HS-27A (cell line): ENCODE data around the gene PRAC1.

ENCODE experiments used
- DNase-seq: peaks from one replicate; pipeline ENCODE4 v3.0.0-alpha.2; 2012; ENCODE audit warnings: low read depth, missing footprints

PRAC1 gene

DNA sequence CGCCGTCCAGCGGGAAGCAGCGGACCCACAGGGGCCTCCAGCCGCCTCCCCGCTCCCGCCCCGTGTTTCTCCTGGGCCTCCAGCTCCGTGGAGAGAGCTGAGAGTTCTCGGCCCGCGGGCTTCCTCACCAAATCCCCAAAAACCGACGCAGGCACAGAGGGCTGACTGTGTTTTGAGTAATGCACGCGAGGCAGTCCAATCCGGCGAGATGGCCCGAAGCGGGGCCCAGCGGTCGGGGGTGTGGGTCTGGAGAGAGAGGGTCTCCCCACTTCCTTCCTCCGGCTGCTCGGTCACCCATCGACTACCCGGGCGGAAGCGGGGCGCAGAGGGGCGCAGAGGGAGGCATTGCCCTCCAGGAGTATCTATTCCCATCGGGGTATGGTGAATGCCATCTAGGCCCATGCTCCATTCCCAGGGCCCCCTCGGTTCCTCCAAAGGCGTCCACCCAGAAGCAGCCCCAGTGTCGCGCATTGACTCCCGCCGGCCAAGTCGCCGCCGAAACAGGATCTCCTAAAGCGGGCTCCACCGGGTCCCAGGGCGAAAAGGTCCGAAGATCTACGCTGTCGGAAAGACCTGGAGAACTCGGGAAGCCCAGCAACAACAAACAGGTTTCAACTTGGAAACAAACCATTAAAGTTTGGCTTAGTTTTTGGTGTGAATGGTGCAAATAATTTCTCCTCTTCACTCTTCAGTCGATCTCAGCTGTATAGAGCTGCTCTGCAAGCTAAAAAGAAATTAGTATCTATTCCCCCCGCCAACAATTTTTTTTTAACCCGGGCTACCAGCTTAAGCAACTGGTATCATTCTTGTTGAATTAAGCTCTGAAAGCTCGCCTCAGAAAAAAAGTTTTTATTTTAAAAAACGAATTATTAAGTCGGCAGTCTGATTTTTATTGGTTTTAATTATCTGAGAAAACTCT lies 25.4 kb upstream of the PRAC1 start:
- no peak for DNase-seq

DNA sequence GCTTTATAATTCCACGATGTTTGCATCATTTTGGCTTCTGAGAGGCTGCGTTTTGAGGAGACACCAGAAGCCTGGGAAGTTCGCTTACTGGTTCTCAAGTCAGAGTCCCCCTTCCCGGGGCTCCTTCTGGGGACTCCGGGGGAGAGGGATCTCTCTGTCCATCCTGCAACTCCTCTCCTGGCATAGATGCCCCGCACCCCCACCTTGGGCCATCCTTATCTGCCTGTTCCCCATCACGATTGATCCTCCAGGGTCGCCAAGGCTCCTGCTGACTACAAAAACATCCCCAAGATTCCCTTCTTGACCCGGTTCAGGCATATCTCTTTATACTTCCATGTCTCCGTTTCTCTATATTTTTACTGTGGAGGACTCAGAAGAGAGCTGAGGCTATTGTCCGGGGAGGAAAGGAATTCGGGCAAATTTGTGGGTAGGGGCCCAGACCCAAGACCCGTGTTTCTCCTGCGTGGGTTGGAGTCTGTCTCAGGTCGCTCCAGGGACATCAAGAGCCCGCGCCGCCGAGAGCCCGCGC lies 24.7 kb upstream of the PRAC1 start:
- no peak for DNase-seq

DNA sequence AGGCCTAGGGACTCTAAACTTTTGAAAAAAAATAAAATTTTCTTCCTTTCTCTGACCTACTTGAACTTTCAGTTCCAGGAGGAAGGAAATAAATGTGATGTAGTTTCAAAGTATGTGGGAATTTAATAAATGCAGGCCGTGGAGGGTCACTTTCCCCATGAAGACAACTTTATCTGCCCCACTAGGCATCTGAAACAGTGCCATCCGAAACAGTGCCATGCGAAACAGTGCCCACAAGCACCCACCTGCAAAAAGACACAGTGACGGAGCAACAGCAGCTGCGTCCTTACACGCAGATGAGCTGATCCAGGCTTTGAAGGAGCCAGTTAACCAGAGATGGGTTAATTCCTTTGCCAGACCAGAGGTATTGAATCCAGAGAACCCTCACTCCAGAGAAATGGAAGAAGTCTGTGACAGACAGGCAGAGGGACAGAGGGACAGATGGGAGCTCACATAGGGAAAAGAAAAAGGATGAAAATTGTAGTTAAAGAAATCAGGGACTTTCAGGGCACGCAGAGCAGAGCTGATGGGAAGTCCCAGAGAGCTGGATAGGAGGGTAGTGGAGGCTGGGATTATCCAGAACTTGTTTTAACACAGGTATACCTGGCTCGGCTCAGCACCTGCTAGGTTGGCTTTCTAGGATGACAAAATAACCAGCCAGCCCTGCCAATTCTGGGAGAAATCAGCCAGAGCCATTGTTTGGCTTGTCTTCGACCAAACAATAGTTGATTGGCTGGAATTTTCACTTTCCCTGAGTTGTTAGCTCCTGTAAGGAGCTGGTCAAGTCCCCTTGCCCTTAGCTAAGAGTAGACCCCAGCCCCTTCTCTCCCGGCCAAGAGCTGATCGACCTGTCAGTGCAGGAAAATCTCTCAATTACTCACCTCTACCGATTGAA lies 23.3 kb upstream of the PRAC1 start:
- no peak for DNase-seq

DNA sequence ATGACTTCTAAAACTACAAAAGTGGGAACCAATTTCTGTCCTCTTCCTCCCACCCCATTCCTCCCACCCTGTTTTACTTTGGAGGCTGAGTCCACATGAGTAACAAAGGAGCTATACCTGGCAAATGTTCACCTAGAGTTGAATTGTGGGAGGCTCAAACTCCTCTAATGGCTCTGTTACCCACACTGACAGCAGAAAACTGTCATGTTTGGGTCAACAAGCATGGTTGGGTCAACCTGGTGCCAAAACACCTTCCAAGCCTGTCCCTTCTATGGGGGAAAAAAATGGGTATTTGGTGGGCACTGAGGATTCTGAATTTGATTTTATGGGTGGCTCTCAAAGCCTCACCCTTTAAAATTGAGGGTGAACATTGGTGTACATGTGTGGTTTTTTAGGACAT lies 18.2 kb upstream of the PRAC1 start:
- no peak for DNase-seq

DNA sequence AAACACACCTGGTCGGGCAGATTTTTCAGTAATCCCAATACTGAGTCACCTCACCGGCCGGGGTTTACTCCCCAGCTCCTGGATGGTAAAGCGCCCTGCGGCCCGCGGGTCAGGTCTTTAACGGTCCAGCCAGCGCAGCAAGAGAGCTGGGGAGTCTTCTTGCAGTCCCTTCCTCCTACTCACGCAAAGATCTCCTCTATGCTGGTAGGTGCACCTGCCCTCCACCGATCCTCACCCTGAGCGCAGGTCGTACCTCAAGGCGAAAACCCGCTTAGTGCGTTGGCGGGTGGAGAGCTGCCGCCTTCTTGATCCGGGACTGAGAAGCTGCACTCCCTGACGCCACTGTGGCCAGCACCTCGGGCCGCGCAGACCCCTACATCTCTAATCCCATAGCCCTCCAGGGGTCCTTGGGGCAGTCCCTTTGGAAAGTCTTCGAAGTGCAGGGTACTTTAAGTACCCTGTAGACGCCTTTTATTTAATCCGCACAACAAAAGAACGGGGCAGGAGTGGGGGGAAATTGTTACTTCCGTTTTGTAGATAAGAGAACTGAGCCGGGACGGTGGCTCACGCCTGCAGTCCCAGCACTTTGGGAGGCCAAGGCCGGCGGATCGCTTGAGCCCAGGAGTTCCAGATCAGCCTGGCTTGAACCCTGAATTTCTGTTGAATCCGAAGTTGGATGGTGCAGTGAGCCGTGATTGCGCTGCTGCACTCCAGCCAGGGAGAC lies 16.6 kb upstream of the PRAC1 start:
- no peak for DNase-seq

DNA sequence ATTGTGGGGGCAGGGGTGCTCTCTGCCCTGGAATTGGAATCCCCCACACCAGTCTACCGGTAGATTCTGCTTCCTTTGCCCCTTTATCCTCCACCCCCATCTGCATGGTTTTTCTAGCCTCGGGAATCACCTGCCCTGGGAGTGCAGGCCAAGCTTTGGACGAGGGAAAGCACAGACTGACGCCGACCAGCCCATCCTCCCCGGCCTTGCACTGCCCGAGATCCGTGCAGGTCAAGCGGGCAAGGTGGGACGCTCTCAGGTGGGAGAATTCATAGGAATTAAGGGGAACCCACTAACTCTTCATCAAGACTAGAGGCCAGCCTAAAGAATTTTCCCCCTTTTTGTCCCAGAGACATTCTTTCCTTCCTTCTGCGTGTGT lies 16.1 kb upstream of the PRAC1 start:
- no peak for DNase-seq

DNA sequence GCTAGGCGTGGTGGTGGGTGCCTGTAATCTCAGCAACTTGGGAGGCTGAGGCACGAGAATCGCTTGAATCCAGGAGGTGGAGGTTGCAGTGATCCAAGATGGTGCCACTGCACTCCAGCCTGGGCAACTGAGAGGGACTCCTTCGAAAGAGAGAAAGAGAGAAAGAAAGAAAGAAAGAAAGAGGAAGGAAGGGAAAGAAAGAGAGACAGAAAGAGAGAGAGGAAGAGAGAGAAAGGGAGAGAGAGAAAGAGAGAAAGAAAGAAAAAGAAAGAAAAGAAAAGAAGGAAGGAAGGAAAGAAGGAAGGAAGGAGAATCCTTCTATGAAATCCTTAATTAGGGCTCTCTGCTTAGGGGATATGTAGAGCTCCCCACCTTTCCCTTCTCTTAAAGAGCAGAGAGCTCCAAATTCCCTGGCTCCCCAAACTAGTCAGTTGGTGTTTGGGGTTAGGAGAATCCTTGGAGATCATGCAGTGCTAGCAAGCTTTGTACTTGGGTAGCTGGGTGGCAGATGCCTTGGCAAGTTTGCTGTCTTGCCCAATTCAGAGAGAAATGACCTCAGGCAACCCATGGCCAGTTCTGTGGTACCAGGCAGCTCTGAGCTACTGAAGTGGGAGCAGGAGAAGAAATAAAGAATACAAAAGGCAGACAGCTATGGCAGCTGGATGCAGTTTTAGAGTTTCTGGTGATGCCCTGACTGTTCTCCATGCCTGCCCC lies 15.2 kb upstream of the PRAC1 start:
- DNase-seq, result no peak

DNA sequence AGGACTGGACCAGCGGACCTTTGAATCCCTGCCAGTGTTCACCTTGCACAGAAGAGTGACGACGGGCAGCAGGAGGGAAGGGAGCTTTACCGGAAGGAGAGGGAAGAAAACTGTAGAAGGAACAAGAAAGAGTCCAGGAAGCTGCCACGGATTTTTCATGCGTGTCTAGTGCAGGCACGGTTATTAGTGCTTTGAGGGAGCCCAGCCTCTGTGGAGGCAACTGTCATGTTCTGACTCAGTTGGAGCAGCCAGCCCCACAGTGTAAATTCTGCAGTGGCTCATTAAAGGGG lies 12.7 kb upstream of the PRAC1 start:
- no peak for DNase-seq

DNA sequence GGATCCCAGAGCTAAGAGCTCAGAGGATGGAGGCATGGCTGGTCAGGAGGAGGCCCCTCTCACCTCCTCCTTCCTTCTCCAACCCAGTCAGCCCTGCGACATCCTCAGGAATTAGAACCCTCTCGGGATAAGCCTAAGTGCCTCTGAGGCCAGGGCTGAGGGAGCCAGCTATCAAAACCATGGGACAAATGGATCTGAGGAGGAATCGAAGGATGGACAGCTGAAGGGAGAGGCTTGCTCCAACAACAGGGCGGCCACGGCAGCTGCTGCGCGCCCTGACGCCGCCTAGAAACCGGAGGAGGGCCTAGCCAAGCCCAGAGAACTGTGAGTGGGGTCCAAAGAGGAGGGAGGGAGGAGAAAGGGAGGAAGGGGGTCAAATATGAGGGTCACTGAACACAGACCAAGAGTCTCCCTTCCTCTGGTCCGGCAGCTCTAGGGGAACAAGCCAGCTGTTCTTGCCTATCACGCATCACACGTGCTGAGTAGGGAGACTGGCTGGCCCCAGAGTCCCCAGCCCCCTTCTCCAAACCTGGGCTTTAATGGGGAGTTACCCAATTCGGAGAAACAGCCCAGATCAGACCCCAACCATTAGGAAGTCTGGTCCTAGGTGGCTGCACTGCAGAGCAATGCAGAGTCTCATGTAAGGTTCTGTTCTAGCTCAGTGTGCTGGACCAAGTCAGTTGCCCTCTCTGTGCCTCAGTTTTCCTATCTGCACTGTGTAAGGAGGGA lies 12.2 kb upstream of the PRAC1 start:
- DNase-seq, result no peak

DNA sequence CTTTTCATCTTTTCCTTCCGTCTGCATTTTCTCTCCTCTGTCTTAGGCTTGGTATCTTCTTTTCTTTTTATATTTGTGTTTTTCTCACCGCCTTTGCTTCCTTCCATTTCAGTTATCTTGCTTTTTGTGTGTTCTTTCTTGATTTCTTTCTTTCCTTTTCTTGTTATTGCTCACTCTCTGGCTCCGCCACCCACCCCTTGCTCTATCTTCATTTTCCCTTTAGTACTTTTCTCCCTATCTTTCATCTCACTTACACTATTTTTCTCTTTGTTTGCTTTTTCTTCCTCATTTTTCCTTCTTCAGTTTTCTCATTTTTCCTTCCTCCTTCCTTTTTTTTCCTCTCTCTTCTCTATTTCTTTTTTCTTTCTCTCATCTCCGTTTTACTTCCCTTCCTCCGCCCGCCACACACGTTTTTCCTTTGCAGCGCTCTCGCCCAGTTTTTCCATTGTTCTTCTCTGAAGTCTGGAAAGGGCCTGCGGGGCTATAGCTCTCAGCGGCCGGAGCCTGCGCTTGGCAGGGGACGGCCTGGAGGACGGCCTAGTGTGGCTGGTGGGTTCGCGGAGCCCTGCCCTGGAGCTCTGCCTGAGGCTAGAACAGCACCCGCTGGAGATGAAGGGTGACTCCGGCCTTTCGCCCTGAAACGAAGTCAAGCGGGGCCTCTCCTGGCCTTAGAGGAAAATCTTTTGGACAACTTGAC lies 11.5 kb upstream of the PRAC1 start:
- no peak for DNase-seq

DNA sequence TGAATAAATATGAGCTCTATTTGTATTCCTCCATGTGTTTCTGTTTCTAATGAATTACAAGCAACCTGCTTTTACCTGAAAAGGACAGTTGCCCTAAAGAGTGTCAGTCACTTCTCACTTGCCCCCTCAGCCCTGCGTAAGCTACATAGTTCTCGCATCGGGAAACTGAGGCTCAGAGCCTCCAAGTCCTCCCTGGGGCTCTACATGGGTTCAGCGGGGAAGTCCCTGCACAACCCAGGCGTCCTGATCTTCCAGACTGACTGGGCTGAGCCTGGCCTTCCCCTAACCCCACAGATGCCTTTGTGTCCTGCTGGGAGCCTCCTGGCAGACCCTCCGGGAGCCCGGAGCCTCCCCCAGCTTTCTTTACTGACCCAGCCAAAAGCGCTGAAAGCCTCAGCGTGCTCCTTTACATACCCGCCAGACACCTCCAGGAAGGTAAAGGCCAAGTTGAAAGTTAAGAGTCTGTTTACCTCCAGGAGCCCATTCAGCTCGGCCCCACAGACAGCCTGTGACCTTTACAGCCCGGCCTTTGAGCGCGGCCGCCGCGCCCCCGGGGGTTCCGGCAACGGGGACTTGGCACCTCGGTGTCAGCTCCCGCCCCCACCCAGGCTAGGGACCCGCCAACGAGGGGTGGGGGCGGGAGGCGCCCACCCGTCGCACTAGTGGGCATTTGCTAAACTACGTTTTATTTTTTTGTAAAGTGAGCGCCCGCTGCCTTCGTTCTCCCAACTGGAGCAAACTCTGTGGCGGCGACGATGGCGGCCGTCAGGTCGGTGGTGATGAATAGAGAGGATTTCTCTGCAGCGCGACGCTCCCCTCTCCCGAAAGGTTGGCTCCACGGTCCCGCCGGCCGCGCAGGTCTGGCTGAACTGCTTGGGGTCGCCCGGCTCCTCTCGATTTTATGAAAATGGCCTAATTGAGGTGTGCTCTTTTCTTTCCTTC lies 10.6 kb upstream of the PRAC1 start:
- DNase-seq, result no peak

DNA sequence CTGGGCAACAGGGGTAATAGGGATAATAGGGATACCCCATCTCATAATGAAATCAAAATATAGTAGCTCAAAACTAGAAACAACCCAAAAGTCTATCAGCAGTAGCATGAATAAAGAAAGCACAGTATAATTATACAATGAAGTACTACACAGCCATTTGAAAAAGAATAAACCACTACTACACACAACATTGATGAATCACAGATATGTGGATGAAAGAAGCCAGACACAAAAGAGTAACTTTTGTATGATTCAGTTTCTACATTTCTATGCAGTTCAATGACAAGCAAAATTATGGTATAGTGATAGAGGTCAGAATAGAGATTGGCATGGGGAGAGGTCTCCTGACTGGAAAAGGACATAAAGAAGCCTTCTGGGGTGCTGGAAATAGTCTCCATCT lies 9.0 kb upstream of the PRAC1 start:
- no peak for DNase-seq

DNA sequence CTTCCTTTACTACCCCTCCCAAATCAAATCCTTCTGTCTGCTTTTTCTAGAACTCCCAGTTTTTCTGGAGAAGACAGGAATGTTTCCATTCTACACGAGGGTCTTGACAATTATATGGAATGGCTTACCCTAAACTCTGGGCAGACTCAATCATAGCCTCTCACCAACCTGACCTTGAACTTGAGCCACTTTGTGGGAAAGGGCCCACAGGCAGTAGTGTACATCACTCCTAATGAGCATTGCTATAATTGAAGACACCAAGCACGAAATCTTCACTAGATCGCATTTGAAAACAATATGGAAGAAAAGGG lies 7.9 kb upstream of the PRAC1 start:
- no peak for DNase-seq

DNA sequence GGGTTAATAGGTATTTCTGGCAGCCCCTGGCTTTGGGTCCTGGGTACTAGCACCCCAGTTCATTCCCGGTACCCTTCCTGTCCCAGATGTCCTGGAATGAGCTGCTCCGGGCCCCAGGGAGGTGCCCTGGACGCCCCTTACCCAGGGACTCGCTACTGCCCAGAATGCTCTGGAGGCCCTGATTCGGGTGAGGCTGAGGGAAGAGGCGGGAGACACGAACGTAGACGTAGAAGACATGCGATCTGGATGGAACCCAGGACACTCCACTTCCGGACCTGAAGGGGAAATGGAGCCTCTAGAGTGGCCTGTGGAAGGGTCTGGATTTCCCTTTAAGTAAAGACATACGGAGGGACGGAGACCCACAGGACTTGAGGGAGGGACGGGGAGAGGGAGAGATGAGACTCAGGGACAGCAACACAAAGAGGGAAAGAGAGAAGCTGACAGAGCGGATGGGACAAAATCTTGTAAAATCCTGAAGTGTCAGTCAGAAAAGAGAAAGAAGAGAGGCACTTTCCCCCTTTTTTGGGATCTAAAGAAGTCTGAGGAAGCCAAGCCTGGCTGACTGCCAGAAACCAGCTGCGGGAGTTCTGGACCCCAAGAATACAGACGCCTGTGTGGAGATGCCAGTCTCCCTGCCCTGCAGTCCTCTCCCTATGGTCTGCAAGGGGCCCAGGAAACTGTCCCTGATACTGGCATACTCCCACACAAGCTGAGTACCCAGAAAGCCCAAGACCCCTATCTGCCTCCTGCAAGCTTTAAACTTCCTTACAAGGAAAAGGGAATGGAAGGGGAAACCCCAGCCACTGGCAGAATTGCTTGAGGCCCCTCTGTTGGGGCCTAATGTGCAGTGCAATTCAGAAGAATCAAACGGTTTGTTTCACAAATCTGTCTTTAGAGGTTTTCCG lies 7.3 kb upstream of the PRAC1 start:
- peak; percentile 11 for DNase-seq

DNA sequence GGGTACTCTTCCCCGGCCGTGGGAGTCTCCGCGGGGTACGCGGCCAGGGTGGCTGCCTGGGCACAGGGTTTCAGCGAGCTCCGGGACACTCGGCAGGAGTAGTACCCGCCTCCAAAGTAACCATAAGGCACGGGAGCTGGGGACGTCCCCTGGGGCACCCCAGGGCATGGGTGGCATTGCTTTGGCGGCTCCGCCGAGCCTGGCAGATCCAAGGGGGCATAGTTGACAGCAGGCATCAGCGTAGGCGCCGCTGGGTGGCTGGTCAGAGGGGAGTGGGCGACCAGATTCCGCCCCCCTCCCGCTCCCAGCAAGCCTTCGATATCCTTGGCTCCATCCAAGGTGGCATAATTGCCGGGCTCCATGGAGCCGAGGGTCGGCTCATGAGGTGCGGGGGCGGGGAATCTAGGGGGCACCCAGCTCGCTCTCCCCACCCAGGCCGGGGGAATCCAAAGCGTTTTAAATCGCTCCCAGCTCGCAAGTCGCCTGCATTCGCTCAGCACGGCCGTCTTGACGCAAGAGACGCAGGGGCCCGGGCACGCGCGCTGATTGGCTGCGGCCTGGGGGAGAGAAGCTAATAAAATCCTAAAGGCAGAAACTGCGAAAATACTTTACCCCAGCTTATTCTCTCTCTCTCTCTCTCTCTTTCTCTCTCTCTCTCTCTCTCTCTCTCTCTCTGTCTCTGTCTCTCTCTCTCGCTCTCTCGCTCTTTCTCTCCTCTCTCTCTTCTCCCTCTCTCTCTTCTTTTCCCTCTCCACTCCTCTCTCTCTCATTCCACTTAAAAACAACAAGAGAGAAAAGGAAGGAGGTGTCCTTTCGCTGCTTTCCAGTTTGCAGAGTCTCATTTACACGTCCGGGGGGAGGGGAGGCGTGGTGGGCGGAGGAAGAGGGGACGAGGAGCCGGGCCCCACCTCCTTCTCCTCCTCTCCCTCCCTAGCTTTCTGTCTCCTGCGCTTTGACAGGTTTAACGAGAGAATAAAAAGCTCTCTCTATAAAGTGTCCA lies 6.2 kb upstream of the PRAC1 start, which contains the start of gene HOXB13:
Gene HOXB13, minus strand, starts transcription at position 519 of the 1,000 bp plus-strand sequence. Its CDS starts 157 bp downstream, at position 362.
- DNase-seq, result peak; percentile 26

DNA sequence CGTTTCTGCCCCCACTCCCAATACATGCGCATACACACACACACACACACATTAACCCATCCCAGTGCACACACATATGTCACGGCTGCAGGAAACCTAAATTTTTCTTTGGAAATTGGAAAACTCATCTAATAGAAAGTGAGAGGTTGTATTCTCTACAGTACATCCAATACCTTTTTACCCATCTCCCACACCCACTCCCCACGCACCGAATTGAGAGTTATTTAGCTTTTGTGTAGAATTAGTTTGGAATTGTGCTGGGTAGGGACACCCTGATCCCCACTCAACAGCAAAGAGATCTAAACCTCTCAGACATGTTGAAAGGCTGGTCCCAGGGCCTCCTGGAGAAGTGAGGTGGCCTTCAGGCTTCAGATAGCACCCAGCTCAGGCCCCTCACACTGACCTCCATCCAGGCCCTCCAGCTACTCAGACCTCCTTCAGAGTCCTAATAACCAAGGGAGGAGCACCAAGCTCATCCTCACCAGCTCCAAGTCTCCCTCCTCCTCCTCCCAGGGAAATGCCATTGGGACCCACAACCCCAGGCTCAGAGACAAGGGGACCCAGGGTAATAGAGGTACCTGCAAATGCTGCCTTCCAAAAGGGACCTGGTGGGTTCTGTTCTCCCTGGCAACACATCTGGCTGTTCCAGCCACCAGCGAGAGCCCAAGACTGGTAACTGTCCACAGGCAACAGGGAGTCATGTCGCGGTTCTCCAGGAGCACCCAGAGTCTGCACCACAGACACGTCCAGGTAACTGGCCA lies 5.3 kb upstream of the PRAC1 start:
- DNase-seq, result no peak
